NCI-H1092 (cell line): ENCODE results near the gene PPP1R12A.
A peak's percentile ranks its signal among the peaks of the same experiment; 100 is the strongest.

ENCODE experiments used
- DNase-seq: peaks from one replicate; lab custom pipeline; 2025; lab: John Stamatoyannopoulos, UW

Gene PPP1R12A

GRCh38 chr12:79766705-79767464, 168.0 kb downstream of the PPP1R12A start:
- no peak for DNase-seq

DNA sequence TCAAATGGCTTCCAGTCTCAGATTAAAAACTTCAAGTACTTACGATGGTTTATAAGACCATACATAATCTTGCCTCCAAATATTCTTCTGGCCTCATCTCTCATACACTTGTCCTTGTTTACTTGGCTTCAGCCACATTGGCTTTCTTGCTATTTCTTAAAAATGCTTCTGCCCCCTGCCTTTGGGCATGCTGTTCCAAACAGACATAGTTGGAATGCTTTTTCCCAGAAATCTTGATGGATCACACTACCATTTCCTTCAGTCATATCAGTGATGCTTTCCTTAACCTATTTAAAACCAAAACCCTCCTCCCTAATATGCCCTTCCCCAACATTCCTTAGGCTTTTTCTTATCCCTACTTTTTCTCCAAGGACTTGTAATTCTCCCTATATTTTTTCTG, 169.7 kb downstream of the PPP1R12A start:
- no peak for DNase-seq

- no peak for DNase-seq
These were observed 170.3 kb downstream of the PPP1R12A start for GRCh38 chr12:79764641-79765040.

DNA sequence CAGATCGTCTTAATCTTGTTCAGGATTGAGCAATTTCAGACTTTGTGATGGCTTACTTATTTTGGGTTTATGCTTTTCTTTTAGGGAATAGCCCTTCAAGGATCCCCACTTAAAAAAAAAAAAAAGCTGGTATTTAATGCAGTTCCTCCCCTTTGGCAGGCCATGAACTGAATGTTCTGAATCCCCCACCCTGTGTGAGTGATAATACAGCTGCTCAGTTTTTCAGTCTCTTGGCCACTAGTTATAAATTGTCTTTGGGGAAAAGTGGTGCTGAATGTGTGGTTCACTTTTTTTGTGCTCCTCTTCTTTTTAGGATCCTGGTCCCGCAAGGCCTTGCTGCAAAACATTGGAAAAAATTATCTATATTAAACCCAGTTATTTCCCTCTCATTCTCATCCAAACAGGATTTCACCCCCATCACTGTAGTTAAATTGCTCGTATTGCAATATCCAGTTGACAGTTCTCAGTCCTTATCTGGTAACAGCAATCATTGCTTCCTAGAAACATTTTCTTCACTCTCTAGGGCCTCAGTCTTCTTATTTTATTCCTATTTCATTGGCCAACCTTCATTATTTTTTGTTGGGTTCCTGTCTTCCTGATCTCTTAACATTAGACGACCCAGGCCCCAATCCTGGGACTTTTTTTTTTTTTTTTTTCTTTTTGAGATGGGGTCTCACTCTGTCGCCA, 171.0 kb downstream of the PPP1R12A start:
- DNase-seq = no peak

GRCh38 chr12:79761341-79761740, 173.6 kb downstream of the PPP1R12A start:
- DNase-seq = no peak

- DNase-seq = no peak
These were observed 187.6 kb downstream of the PPP1R12A start for GRCh38 chr12:79747274-79747673.

GRCh38 chr12:79737875-79738718, 196.8 kb downstream of the PPP1R12A start:
- DNase-seq = peak; percentile 14

DNA sequence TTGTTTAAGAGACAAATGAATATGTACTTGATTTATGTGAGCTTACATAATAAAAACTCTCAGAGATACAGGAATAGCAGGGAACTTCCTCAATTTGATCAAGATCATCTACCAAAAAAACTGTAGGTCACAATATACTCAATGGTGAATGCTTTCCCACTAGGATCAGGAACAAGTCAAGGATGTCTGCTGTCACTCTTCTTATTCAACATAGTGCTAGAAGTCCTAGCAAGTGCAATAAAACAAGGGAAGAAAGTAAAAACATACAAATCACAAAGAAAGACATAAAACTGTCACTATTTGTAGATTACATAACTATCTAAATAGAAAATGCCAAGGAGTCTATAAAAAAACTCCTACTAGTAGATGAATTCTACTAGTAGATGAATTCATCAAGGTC, 202.3 kb downstream of the PPP1R12A start:
- no peak for DNase-seq

GRCh38 chr12:79725987-79726386, 208.9 kb downstream of the PPP1R12A start:
- no peak for DNase-seq
